CD4-positive, alpha-beta T cell (primary cell): ENCODE data around the gene ACTRT3. TPM values are rescaled to one million over a fixed set of nuclear protein-coding genes. Genes with fewer than 3 reads are reported as not detected.

Experiments
- ATAC-seq: fragments of 200-7000 bp; cut with Tn5 transposase; one replicate; pipeline ENCODE4 v1.10.0; 2022; ENCODE audit warnings: mild to moderate bottlenecking; ENCODE audit not compliant: poor library complexity
- CTCF ChIA-PET: fragments of 350-600 bp; sonication (Branson Sonifier 250); formaldehyde crosslinking; loops from one replicate; lab custom pipeline; 2021; ENCODE audit warnings: antibody characterized with exemption, inconsistent platforms; lab: Charles Lee
- POLR2A ChIA-PET: fragments of 350-600 bp; sonication (Branson Sonifier 250); formaldehyde crosslinking; loops from one replicate; lab custom pipeline; 2021; ENCODE audit warnings: antibody characterized with exemption, inconsistent platforms; lab: Charles Lee
- DNase-seq, 14 experiments: peaks; one replicate each; pipeline ENCODE4 v3.0.0-alpha.2; 2013 to 2020; ENCODE audit warnings: mixed read lengths in 2 of 14
- H3K27ac ChIP-seq, 2 donors: one replicate each; pipeline versions ENCODE4 v1.5.1 to v1.7.0; 2013; ENCODE audit warnings: low read length in 2 of 2, low read depth in 1 of 2, mild to moderate bottlenecking in 1 of 2
- H3K27me3 ChIP-seq, 2 experiments: 1 replicate in 1 of 2; 2 replicates in 1 of 2; pipeline versions ENCODE4 v1.6.1 to v1.7.0; 2013; ENCODE audit warnings: low read length in 2 of 2, control low read depth in 1 of 2, mild to moderate bottlenecking in 1 of 2, moderate library complexity in 1 of 2; ENCODE audit not compliant: insufficient read depth in 2 of 2, control insufficient read depth in 1 of 2
- H3K36me3 ChIP-seq: one replicate; pipeline ENCODE4 v1.6.1; 2013; ENCODE audit warnings: low read length, control low read depth; ENCODE audit not compliant: insufficient read depth
- H3K4me1 ChIP-seq: one replicate; pipeline ENCODE4 v1.6.1; 2013; ENCODE audit warnings: low read length, control low read depth; ENCODE audit not compliant: insufficient read depth
- H3K4me3 ChIP-seq: one replicate; pipeline ENCODE4 v1.5.1; 2013; ENCODE audit warnings: mild to moderate bottlenecking, low read length, moderate library complexity
- H3K9me3 ChIP-seq, 2 experiments: 1 replicate in 1 of 2; 2 replicates in 1 of 2; pipeline versions ENCODE4 v1.6.1 to v1.7.0; 2013; ENCODE audit warnings: low read length in 2 of 2, mild to moderate bottlenecking in 2 of 2, control low read depth in 1 of 2, moderate library complexity in 1 of 2; ENCODE audit not compliant: control insufficient read depth in 1 of 2, insufficient read depth in 1 of 2
- H3K27ac Mint-ChIP-seq: one replicate; pipeline ENCODE4 v1.8.0; 2020; ENCODE audit warnings: mixed read lengths
- H3K27me3 Mint-ChIP-seq: one replicate; pipeline ENCODE4 v1.8.0; 2021; ENCODE audit warnings: mixed read lengths
- H3K36me3 Mint-ChIP-seq: one replicate; pipeline ENCODE4 v1.8.0; 2021; ENCODE audit warnings: low read depth, mixed read lengths
- H3K4me1 Mint-ChIP-seq: one replicate; pipeline ENCODE4 v1.8.0; 2021; ENCODE audit warnings: low read depth, mixed read lengths
- H3K4me3 Mint-ChIP-seq: one replicate; pipeline ENCODE4 v1.8.0; 2020; ENCODE audit warnings: mild to moderate bottlenecking, mixed read lengths
- H3K9me3 Mint-ChIP-seq: one replicate; pipeline ENCODE4 v1.8.0; 2020; ENCODE audit warnings: mixed read lengths
- intact Hi-C, 2 experiments: fragments of 100-400 bp; cut with DNase I in 1 of 2; cut with micrococcal nuclease in 1 of 2; formaldehyde crosslinking; loops; one replicate each; pipeline versions ENCODE4 v1.15.1 to v1.9.0; 2023 to 2025; cut with DNase I, micrococcal nuclease
- total RNA-seq, 174 experiments: library from RNA in 2 of 174; stranded (reverse) in 2 of 174; gene quantifications; one replicate each; pipeline ENCODE4 v1.2.3 and lab custom pipeline; 2021 to 2026
- TF ChIP-seq, protein P1 (sequence below): fragments of 200-600 bp; IDR thresholded peaks from one replicate; pipeline ENCODE4 v1.8.0; 2022; ENCODE audit warnings: antibody characterized with exemption, mild to moderate bottlenecking

Gene ACTRT3
- total RNA-seq, 2 experiments from 2014 or later = not detected

DNA sequence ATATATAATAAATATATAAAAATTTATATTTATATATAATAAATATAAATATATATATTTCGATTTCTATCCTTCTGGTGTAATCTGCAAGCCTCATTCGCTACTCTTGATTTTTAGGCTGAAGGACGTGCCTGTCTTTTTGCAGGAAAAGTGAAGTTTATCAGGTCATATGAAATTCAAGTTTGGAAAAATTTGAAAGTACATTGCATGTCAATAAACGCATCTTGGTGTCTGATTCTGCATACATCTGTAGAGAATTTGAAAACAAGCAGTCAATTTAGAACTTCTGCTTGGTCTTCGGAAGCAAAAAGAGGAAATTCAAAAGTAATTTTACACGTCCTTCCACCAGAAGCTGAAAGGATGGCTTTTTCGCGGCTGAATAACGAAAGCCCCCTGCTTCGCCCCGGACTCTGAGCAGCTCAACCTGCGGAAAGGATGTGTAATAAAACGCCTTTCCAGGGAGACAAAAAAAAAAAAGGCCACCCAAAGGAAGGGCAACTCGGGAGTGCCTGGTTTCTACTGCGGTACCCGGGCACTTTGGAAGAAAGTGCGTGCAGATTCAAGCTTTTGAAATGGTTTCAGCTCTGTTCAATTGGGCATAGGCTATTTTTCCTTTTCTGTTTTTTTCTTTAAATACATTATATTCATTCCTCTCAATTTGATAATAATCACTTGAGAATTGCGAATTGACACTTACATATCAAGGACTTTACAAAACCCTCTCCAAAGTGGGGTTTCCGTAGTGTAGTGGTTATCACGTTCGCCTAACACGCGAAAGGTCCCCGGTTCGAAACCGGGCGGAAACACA is 2.3 kb upstream of the ACTRT3 start:
- Mint-ChIP-seq H3K36me3 (peaks cover 54% of the 10 kb centered on the region), H3K27ac (peak overlapping the region; percentile 100), H3K27me3 (peaks cover 12% of the 10 kb centered on the region), H3K4me3 (peak overlapping the region; percentile 98), H3K4me1 (peaks cover 54% of the 10 kb centered on the region), H3K9me3 (no peaks in the 10 kb centered on the region)
- Histone ChIP-seq H3K27me3 (no peaks in the 10 kb centered on the region), H3K4me1 (peaks cover 22% of the 10 kb centered on the region), H3K36me3 (peaks cover 19% of the 10 kb centered on the region), H3K27ac (peak overlapping the region; percentile 98 to 100), H3K9me3 (no peaks in the 10 kb centered on the region), H3K4me3 (peak overlapping the region; percentile 83)
- ATAC-seq (no peak), DNase-seq (peak in 13 of 14 experiments; percentile 32 to 92 (median 50))
- TF ChIP-seq, protein P1, sequence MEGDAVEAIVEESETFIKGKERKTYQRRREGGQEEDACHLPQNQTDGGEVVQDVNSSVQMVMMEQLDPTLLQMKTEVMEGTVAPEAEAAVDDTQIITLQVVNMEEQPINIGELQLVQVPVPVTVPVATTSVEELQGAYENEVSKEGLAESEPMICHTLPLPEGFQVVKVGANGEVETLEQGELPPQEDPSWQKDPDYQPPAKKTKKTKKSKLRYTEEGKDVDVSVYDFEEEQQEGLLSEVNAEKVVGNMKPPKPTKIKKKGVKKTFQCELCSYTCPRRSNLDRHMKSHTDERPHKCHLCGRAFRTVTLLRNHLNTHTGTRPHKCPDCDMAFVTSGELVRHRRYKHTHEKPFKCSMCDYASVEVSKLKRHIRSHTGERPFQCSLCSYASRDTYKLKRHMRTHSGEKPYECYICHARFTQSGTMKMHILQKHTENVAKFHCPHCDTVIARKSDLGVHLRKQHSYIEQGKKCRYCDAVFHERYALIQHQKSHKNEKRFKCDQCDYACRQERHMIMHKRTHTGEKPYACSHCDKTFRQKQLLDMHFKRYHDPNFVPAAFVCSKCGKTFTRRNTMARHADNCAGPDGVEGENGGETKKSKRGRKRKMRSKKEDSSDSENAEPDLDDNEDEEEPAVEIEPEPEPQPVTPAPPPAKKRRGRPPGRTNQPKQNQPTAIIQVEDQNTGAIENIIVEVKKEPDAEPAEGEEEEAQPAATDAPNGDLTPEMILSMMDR = no peak
- intact Hi-C loops = loop anchor here (2.0 to 5.0 kb wide), 4 partner anchors 13 to 409 kb away; partner anchors contain the start of genes LRRC34 (in 1 of the 2), LRRIQ4 (in 1 of the 2), PHC3 (in 1 of the 2) and SEC62 (in 1 of the 2)
- CTCF ChIA-PET = interaction anchor here (1.9 to 3.0 kb wide), 2 partner anchors 9 to 195 kb away, joined by 13 to 20 read pairs; partner anchors contain the start of gene SEC62
- POLR2A ChIA-PET = interaction anchor here (0.7 to 3.7 kb wide), 16 partner anchors 8 to 1313 kb away, joined by 3 to 85 read pairs (median 6); partner anchors contain the start of genes LRRC34, LRRIQ4, PHC3 and RPL22L1

GRCh38 chr3:169764882-169765612 is 4.3 kb downstream of the ACTRT3 start, which contains the start of gene TERC:
TSS of gene TERC (minus strand) at chr3:169765060.
- ATAC-seq (peak; percentile 82), DNase-seq (peak; percentile 82 to 98 (median 92))
- H3K9me3 Mint-ChIP-seq = peaks cover 2% of the 10 kb centered on the region
- peaks cover 38% of the 10 kb centered on the region for H3K4me1 Mint-ChIP-seq
- H3K4me1 ChIP-seq = peaks cover 28% of the 10 kb centered on the region
- peak within 1 kb of the TSS; percentile 95 to 96 for H3K27ac ChIP-seq
- intact Hi-C loops = loop anchor here (1.0 to 10.0 kb wide), 11 partner anchors 8 to 1107 kb away; partner anchors contain the start of genes SKIL (in 2 of the 2), GPR160 (in 1 of the 2), MYNN (in 1 of the 2) and PHC3 (in 1 of the 2)
- H3K4me3 ChIP-seq = peak within 1 kb of the TSS; percentile 93
- ChIA-PET POLR2A (interaction anchor here (0.5 to 3.5 kb wide), 17 partner anchors 8 to 1492 kb away, joined by 3 to 85 read pairs (median 4); partner anchors contain the start of genes LRRC34, LRRIQ4, MYNN and PHC3), CTCF (no interaction called here)
- H3K4me3 Mint-ChIP-seq = peak within 1 kb of the TSS; percentile 98
- no peaks in the 10 kb centered on the region for H3K27me3 ChIP-seq
- TF ChIP-seq, protein P1 = no peak
- peak within 1 kb of the TSS; percentile 97 for H3K27ac Mint-ChIP-seq
- H3K27me3 Mint-ChIP-seq = no peaks in the 10 kb centered on the region
- H3K36me3 ChIP-seq = no peaks in the 10 kb centered on the region
- peaks cover 11% of the 10 kb centered on the region for H3K36me3 Mint-ChIP-seq
- H3K9me3 ChIP-seq = peaks cover 0 to 4% of the 10 kb centered on the region in 2 experiments
